ENCODE data around the gene DNPH1. TPM values are rescaled to one million over a fixed set of nuclear protein-coding genes. Genes with fewer than 3 reads are reported as not detected.

The DNPH1 gene
- polyA plus RNA-seq, 1 experiment = 63.9 TPM

DNA sequence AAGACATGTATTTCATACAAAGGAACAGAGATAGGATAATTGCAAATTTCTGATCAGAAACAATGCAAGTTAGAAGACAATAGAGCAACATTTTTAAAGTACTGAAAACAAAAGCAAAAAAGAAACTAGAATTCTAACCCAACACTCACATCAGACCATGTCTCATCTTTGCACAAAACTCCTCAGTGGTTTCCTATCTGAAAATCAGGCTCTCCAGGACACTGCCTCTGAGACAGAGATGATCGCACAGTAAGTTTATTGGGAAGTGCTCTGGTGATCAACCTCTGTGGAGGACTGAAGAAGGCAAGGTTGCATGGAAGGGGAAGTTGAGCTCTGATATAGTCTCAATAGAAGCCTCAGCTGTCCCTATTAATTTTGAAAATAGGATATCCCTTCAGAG is 11.7 kb upstream of the DNPH1 start:
- Histone ChIP-seq H3K36me3 (ENCODE audit: control insufficient read depth, insufficient read depth, low read length) (no peaks in the 10 kb centered on the region), H3K4me3 (ENCODE audit: low read depth, low read length) (no peak overlapping the region), H3K27me3 (ENCODE audit: control insufficient read depth, insufficient read depth, low read length) (peaks cover 48% of the 10 kb centered on the region)
- TF ChIP-seq, protein P1, sequence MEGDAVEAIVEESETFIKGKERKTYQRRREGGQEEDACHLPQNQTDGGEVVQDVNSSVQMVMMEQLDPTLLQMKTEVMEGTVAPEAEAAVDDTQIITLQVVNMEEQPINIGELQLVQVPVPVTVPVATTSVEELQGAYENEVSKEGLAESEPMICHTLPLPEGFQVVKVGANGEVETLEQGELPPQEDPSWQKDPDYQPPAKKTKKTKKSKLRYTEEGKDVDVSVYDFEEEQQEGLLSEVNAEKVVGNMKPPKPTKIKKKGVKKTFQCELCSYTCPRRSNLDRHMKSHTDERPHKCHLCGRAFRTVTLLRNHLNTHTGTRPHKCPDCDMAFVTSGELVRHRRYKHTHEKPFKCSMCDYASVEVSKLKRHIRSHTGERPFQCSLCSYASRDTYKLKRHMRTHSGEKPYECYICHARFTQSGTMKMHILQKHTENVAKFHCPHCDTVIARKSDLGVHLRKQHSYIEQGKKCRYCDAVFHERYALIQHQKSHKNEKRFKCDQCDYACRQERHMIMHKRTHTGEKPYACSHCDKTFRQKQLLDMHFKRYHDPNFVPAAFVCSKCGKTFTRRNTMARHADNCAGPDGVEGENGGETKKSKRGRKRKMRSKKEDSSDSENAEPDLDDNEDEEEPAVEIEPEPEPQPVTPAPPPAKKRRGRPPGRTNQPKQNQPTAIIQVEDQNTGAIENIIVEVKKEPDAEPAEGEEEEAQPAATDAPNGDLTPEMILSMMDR (IDR thresholded peaks at IDR 0.05; ENCODE audit: insufficient read depth, low read depth, low read length) = no peak
- CTCF ChIA-PET = no interaction called here
- no peak for DNase-seq (ENCODE audit: low read depth)
- POLR2A ChIA-PET = no interaction called here

DNA sequence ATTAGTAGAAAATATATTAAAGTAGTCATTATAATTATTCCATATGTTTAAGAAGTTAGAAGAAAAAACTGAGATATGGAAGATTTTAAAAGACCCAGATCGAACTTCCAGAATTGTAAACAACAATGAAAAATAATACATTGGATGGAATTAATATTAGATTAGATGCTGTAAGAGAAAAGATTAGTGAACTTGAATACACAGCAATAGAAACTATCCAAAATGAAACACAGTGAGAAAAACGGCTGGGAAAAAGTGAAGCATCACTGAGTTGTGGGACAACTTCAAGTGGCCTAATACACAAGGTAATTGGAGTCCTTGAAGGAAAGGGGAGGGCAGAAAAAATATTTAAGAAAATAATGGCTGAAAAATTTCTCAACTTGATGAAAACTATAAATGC is 9.8 kb upstream of the DNPH1 start:
- H3K4me3 ChIP-seq (ENCODE audit: low read depth, low read length) = no peak overlapping the region
- peaks cover 36% of the 10 kb centered on the region for H3K27me3 ChIP-seq (ENCODE audit: control insufficient read depth, insufficient read depth, low read length)

DNA sequence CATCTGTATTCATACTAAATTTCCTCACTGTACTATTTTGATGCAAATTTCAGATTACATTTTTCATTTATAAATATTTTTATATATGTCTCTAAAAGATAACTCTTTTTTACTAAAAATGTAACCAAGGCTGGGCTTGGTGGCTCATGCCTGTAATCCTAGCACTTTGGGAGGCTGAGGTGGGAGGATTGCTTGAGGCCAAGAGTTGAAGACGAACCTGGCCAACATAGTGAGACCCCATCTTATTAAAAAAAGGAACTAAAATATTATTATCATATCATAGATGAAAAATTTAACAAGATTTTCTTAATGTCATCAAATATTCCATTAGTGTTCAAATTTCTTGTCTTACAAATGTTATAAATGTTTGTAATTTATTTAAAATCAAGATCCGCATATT is 6.6 kb upstream of the DNPH1 start:
- CTCF ChIA-PET = no interaction called here
- TF ChIP-seq, protein P1 (IDR thresholded peaks at IDR 0.05; ENCODE audit: insufficient read depth, low read depth, low read length) = no peak

More for the DNA sequence above, 9.8 kb upstream of the DNPH1 start:
- DNase-seq (ENCODE audit: low read depth) = no peak
- no peaks in the 10 kb centered on the region for H3K36me3 ChIP-seq (ENCODE audit: control insufficient read depth, insufficient read depth, low read length)
- ChIA-PET CTCF (interaction anchor here (2.2 kb wide), 1 partner anchor 10 kb away, joined by 24 read pairs; the partner anchor contains the start of gene DNPH1), POLR2A (no interaction called here)
- TF ChIP-seq, protein P1 (IDR thresholded peaks at IDR 0.05; ENCODE audit: insufficient read depth, low read depth, low read length) = no peak

DNA sequence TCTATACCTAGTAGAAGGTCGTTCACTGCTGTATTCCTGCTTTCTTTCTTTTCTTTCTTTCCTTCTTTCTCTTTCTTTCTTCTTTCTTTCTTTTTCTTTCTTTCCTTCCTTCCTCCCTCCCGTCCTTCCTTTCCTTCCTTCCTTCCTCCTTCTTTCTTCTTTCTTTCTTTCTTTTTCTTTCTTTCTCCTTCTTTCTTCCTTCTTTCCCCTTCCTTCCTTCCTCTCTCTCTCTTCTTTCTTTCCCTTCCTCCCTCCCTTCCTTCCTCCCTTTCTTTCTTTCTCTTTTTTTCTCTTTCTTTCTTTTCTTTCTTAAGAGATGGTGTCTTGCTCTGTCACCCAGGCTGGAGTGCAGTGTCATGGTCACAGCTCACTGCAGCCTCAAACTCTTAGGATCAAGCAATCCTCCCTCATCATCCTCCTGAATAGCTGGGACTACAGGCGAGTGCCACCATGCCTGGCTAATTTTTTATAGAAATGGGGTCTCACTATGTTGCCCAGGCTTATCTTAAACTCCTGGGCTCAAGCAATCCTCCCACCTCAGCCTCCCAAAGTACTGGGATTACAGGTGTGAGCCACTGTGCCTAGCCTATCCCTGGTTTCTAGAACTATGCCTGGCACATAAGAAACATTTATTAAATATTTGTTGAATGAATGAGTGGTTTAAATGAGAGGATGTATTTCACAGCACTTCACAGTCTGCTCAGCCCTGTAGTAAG is 2.6 kb upstream of the DNPH1 start:
- H3K4me3 ChIP-seq (ENCODE audit: low read depth, low read length) = no peak overlapping the region
- ChIA-PET CTCF (no interaction called here), POLR2A (no interaction called here)
- peaks cover 4% of the 10 kb centered on the region; the same call in 1 of the 2 replicates for H3K27me3 ChIP-seq (ENCODE audit: control insufficient read depth, insufficient read depth, low read length)
- TF ChIP-seq, protein P1 (IDR thresholded peaks at IDR 0.05; ENCODE audit: insufficient read depth, low read depth, low read length) = no peak
- no peak for DNase-seq (ENCODE audit: low read depth)
- no peaks in the 10 kb centered on the region for H3K36me3 ChIP-seq (ENCODE audit: control insufficient read depth, insufficient read depth, low read length)

More for the DNA sequence above, 6.6 kb upstream of the DNPH1 start:
- H3K36me3 ChIP-seq (ENCODE audit: control insufficient read depth, insufficient read depth, low read length) = no peaks in the 10 kb centered on the region
- POLR2A ChIA-PET = no interaction called here
- no peak for DNase-seq (ENCODE audit: low read depth)
- peaks cover 11% of the 10 kb centered on the region for H3K27me3 ChIP-seq (ENCODE audit: control insufficient read depth, insufficient read depth, low read length)
- no peak overlapping the region for H3K4me3 ChIP-seq (ENCODE audit: low read depth, low read length)

DNA sequence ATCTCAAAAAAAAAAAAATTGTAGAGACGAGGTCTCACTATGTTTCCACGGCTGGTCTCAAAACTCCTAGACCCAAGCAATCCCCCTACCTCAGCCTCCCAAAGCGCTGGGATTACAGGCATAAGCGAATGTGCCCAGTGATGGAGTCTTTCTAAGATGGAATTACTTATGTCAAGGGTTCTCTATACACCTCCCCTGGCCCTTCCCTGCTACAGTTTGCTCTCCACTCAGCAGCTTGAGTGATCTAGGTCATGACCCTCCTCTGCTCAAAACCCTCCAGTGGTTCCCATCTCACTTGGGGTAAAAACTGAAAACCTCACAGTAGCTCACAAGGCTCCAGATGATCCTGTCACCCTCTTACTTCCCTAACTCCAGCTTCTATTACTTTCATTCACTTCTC is 1.8 kb upstream of the DNPH1 start:
- POLR2A ChIA-PET = no interaction called here
- Histone ChIP-seq H3K27me3 (ENCODE audit: control insufficient read depth, insufficient read depth, low read length) (peaks cover 4% of the 10 kb centered on the region; the same call in 1 of the 2 replicates), H3K36me3 (ENCODE audit: control insufficient read depth, insufficient read depth, low read length) (no peaks in the 10 kb centered on the region; the same call in 1 of the 2 replicates), H3K4me3 (ENCODE audit: low read depth, low read length) (no peak overlapping the region)
- no peak for DNase-seq (ENCODE audit: low read depth)
- TF ChIP-seq, protein P1 (IDR thresholded peaks at IDR 0.05; ENCODE audit: insufficient read depth, low read depth, low read length) = no peak
- CTCF ChIA-PET = interaction anchor here (2.6 kb wide), 1 partner anchor 11 kb away, joined by 27 read pairs; no protein-coding TSS in a partner anchor

Data from BJ (cell line).